Chondrocyte (in vitro differentiated cells): Measurements from ENCODE around the gene WWOX. TPM values are rescaled to one million over a fixed set of nuclear protein-coding genes. Genes with fewer than 3 reads are reported as not detected.

ENCODE experiments used
- DNase-seq: peaks from one replicate; pipeline ENCODE4 v3.0.0; 2021; ENCODE audit warnings: mixed read lengths, low spot score
- H3K27ac Mint-ChIP-seq: one replicate; pipeline ENCODE4 v1.8.0; 2021; ENCODE audit warnings: mild to moderate bottlenecking, moderate library complexity, mixed read lengths; ENCODE audit not compliant: unreplicated experiment
- H3K27me3 Mint-ChIP-seq: 2 replicates; pipeline ENCODE4 v1.8.0; 2021; ENCODE audit warnings: low read depth, mixed read lengths
- H3K36me3 Mint-ChIP-seq: 2 replicates; pipeline ENCODE4 v1.8.0; 2021; ENCODE audit warnings: low read depth, mixed read lengths
- H3K4me1 Mint-ChIP-seq: 2 replicates; pipeline ENCODE4 v1.8.0; 2021; ENCODE audit warnings: low read depth, mild to moderate bottlenecking, mixed read lengths
- H3K4me3 Mint-ChIP-seq: one replicate; pipeline ENCODE4 v1.8.0; 2021; ENCODE audit warnings: mild to moderate bottlenecking, moderate library complexity, mixed read lengths; ENCODE audit not compliant: unreplicated experiment
- H3K9me3 Mint-ChIP-seq: 2 replicates; pipeline ENCODE4 v1.8.0; 2021; ENCODE audit warnings: low read depth, mixed read lengths
- total RNA-seq: library from RNA; stranded (reverse); gene quantifications from 3 replicates; pipeline ENCODE4 v1.2.1, GENCODE V29; 2021
- TF ChIP-seq, protein P1 (sequence below): fragments of 200-600 bp; sonication (generic); IDR thresholded peaks from 2 replicates; pipeline ENCODE4 v1.5.0; 2021; ENCODE audit warnings: antibody characterized with exemption, mild to moderate bottlenecking, moderate library complexity

WWOX gene
- total RNA-seq, 1 donor from 2014 or later = 12.1 TPM

DNA sequence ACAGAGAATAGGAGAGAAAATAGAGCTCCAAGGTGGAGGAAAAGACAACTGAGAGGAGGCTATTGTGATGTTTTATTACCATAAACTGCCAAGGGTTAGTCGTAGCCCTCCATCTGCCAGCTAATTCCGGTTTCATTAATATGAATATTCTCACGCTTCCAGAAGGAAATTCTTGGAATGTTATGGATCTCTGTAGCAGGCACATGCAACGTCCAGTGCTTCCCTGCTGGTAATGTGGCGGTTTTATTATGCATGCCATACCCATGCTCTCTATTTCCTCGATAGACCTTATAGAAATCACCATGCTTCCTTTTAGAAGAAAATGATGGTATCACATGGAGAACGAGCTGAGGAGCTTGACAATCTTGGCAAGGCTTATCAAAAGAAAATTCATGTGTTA is 1037.5 kb downstream of the WWOX start:
- peaks cover 2% of the 10 kb centered on the region for H3K27me3 Mint-ChIP-seq
- no peaks in the 10 kb centered on the region for H3K4me1 Mint-ChIP-seq
- H3K4me3 Mint-ChIP-seq = no peak overlapping the region
- DNase-seq = no peak
- no peaks in the 10 kb centered on the region for H3K9me3 Mint-ChIP-seq
- TF ChIP-seq, protein P1, sequence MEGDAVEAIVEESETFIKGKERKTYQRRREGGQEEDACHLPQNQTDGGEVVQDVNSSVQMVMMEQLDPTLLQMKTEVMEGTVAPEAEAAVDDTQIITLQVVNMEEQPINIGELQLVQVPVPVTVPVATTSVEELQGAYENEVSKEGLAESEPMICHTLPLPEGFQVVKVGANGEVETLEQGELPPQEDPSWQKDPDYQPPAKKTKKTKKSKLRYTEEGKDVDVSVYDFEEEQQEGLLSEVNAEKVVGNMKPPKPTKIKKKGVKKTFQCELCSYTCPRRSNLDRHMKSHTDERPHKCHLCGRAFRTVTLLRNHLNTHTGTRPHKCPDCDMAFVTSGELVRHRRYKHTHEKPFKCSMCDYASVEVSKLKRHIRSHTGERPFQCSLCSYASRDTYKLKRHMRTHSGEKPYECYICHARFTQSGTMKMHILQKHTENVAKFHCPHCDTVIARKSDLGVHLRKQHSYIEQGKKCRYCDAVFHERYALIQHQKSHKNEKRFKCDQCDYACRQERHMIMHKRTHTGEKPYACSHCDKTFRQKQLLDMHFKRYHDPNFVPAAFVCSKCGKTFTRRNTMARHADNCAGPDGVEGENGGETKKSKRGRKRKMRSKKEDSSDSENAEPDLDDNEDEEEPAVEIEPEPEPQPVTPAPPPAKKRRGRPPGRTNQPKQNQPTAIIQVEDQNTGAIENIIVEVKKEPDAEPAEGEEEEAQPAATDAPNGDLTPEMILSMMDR = no peak
- no peak overlapping the region for H3K27ac Mint-ChIP-seq
- no peaks in the 10 kb centered on the region for H3K36me3 Mint-ChIP-seq

DNA sequence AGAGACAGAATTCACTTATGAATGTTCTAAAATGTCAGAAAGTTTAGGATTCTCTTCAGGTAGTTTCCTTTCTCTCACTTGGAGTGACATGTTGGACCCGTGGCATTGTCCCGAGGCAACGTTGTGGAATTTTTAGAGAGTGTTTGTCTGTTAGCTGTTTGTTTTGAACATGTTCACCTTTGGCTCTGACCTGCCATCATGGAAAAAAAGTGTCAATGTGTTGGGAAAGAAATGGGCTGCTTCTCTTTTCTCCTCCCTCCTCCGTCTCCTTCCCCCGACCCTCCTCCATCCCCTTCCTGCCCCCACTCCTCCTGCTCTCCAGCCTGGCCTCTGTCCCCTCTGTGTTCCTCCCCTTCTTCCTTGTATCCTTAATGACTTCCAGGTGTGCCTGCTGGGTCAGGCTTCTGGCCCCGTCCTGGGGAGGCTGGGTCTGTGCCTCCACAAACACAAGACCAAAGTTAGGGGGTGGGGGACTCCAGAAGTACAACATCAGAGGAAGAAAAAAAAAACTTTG is 1038.0 kb downstream of the WWOX start:
- H3K36me3 Mint-ChIP-seq = no peaks in the 10 kb centered on the region
- H3K27me3 Mint-ChIP-seq = peaks cover 2% of the 10 kb centered on the region
- TF ChIP-seq, protein P1 = no peak
- H3K9me3 Mint-ChIP-seq = no peaks in the 10 kb centered on the region
- H3K4me3 Mint-ChIP-seq = no peak overlapping the region
- no peak overlapping the region for H3K27ac Mint-ChIP-seq
- no peak for DNase-seq
- no peaks in the 10 kb centered on the region for H3K4me1 Mint-ChIP-seq

DNA sequence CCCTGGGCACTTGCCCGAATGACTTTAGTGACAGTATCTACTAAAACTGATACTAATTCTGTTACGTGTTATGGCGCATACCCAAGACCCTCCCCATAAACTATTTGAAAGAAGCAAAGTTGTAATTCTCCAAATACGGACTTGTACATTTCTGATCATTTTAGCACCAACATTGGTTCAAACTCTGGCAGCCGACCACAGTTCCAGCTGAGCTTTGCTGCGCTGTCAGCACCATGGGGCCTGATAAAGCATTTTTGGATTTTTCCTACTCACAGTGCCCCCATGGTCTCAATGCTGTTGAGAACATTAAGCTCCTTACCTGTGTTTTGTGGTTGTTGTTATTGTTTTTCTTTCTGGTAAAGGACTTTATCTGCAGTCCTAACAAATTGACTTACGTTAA is 1040.3 kb downstream of the WWOX start:
- Mint-ChIP-seq H3K27ac (no peak overlapping the region), H3K27me3 (no peaks in the 10 kb centered on the region), H3K9me3 (no peaks in the 10 kb centered on the region), H3K36me3 (no peaks in the 10 kb centered on the region), H3K4me1 (no peaks in the 10 kb centered on the region), H3K4me3 (no peak overlapping the region)
- DNase-seq = no peak
- TF ChIP-seq, protein P1 = no peak

DNA sequence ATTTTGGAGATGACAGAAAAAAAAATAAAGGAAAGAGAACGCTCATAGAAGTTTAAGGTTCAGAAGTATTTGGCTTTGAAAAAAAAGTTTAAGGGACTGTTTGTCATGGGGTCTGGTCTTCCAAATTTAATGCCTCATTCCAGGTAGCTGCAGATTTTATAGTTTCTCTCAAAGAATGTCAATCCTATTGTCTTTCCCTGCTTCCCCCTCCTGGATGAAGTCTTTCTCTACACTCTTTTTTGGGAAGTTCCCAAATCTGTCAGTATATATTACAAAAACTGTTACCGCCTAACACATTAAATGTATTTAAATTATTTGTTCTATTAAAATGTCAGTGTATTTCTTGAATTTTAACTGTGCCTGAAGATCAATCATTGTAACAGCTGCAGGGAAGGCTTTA is 1043.6 kb downstream of the WWOX start:
- Mint-ChIP-seq H3K9me3 (no peaks in the 10 kb centered on the region), H3K4me3 (no peak overlapping the region), H3K4me1 (no peaks in the 10 kb centered on the region), H3K27me3 (no peaks in the 10 kb centered on the region), H3K27ac (no peak overlapping the region), H3K36me3 (no peaks in the 10 kb centered on the region)
- no peak for DNase-seq
- TF ChIP-seq, protein P1 = no peak

DNA sequence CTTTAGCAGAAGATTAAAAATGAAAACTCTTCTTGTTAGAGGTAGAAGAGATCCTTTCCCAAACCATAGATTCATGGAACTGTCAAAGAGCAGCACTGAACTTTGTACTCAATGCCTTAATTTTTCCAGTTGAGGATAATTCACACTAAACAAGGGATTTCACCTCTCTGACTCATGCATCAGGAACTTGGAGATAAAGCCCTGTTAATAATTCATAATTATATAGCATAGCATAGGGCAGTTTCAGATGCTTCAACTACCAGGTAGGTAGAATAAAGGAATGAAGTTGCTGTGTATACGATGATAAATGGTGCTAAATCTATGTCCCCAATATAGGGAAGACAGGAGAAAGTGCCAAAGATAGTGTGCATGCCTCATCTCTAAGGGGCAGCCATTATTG is 1050.7 kb downstream of the WWOX start:
- Mint-ChIP-seq H3K27me3 (no peaks in the 10 kb centered on the region), H3K36me3 (no peaks in the 10 kb centered on the region), H3K4me3 (no peak overlapping the region), H3K4me1 (no peaks in the 10 kb centered on the region), H3K9me3 (no peaks in the 10 kb centered on the region), H3K27ac (no peak overlapping the region)
- no peak for DNase-seq
- TF ChIP-seq, protein P1 = no peak
